Natural killer cell (primary cell): ENCODE results near the gene ATP9A. TPM values are rescaled to one million over a fixed set of nuclear protein-coding genes. Genes with fewer than 3 reads are reported as not detected.

Experiments
- ATAC-seq, 3 donors: fragments of 150-1000 bp in 2 of 3; fragments of 200-7000 bp in 1 of 3; cut with Tn5 transposase; 1 replicate in 1 of 3; 2 replicates in 2 of 3; pipeline ENCODE4 v1.10.0; 2021; ENCODE audit warnings: mild to moderate bottlenecking in 2 of 3, moderate library complexity in 2 of 3
- DNase-seq, 2 donors: peaks; one replicate each; pipeline versions ENCODE4 v3.0.0 to v3.0.0-alpha.2; 2013 to 2021; ENCODE audit warnings: mixed read lengths in 1 of 2
- H3K27ac ChIP-seq: one replicate; pipeline ENCODE4 v1.5.1; 2013; ENCODE audit warnings: mild to moderate bottlenecking, low read length
- H3K27me3 ChIP-seq: one replicate; pipeline ENCODE4 v1.6.1; 2013; ENCODE audit warnings: low read length; ENCODE audit not compliant: control insufficient read depth, insufficient read depth
- H3K36me3 ChIP-seq: one replicate; pipeline ENCODE4 v1.6.1; 2013; ENCODE audit warnings: low read length; ENCODE audit not compliant: control insufficient read depth, insufficient read depth
- H3K4me1 ChIP-seq: one replicate; pipeline ENCODE4 v1.6.1; 2013; ENCODE audit warnings: low read length; ENCODE audit not compliant: control insufficient read depth, insufficient read depth
- H3K4me3 ChIP-seq: one replicate; pipeline ENCODE4 v1.5.1; 2013; ENCODE audit warnings: low read length
- H3K9me3 ChIP-seq: one replicate; pipeline ENCODE4 v1.6.1; 2013; ENCODE audit warnings: low read length; ENCODE audit not compliant: control insufficient read depth, insufficient read depth
- H3K27ac Mint-ChIP-seq, 2 donors: one replicate each; pipeline ENCODE4 v1.8.0; 2022; ENCODE audit warnings: mild to moderate bottlenecking in 2 of 2, mixed read lengths in 2 of 2, moderate library complexity in 1 of 2
- H3K27me3 Mint-ChIP-seq, 2 donors: one replicate each; pipeline ENCODE4 v1.8.0; 2022; ENCODE audit warnings: low read depth in 2 of 2, mixed read lengths in 2 of 2
- H3K36me3 Mint-ChIP-seq: one replicate; pipeline ENCODE4 v1.8.0; 2022; ENCODE audit warnings: mixed read lengths
- H3K4me1 Mint-ChIP-seq, 2 donors: one replicate each; pipeline ENCODE4 v1.8.0; 2022; ENCODE audit warnings: mixed read lengths in 2 of 2
- H3K4me3 Mint-ChIP-seq: one replicate; pipeline ENCODE4 v1.8.0; 2022; ENCODE audit warnings: mild to moderate bottlenecking, moderate library complexity, mixed read lengths
- H3K9me3 Mint-ChIP-seq, 2 donors: one replicate each; pipeline ENCODE4 v1.8.0; 2022; ENCODE audit warnings: mixed read lengths in 2 of 2
- CTCF ChIP-seq: fragments of 200-600 bp; IDR thresholded peaks from one replicate; pipeline ENCODE4 v1.8.0; 2022; ENCODE audit warnings: antibody characterized with exemption
- WGBS: methylation state at CpG from one replicate; pipeline ENCODE4 v1.1.7; 2013; ENCODE audit warnings: missing lambda C conversion rate; ENCODE audit not compliant: insufficient coverage; 5-methylcytosine and 5-hydroxymethylcytosine counted together
- intact Hi-C: fragments of 100-400 bp; cut with micrococcal nuclease; formaldehyde crosslinking; loops from one replicate; pipeline ENCODE4 v1.14.2; 2022
- total RNA-seq, 4 donors: library from RNA; stranded (reverse); fragments of 120-200 nt in 1 of 4; gene quantifications; one replicate each; pipeline versions ENCODE4 v1.2.3 to v1.2.4, GENCODE V29; 2013 to 2022

The ATP9A gene
- total RNA-seq, 3 donors from 2014 or later (not counting 1 experiment from before 2014, with no cell fraction given) = 1.4 to 46.8 (median 1.9) TPM

- peak overlapping the region in 1 of 2 donors; percentile 4 for H3K27ac Mint-ChIP-seq
- Histone ChIP-seq H3K4me3 (no peak overlapping the region), H3K27me3 (peaks cover 2% of the 10 kb centered on the region), H3K9me3 (no peaks in the 10 kb centered on the region), H3K36me3 (no peaks in the 10 kb centered on the region), H3K27ac (no peak overlapping the region), H3K4me1 (peaks cover 20% of the 10 kb centered on the region)
- ATAC-seq (no peak), DNase-seq (no peak)
- WGBS = 76% methylated on average over 6 of the region's 6 CpGs
- intact Hi-C loops = no loop called here
- no peak overlapping the region for H3K4me3 Mint-ChIP-seq
- TF ChIP-seq CTCF = no peak
- H3K27me3 Mint-ChIP-seq = peaks cover 0 to 12% of the 10 kb centered on the region in 2 donors
- no peaks in the 10 kb centered on the region for H3K36me3 Mint-ChIP-seq
- peaks cover 5 to 12% of the 10 kb centered on the region in 2 donors for H3K4me1 Mint-ChIP-seq
- H3K9me3 Mint-ChIP-seq = no peaks in the 10 kb centered on the region
Observed at GRCh38 chr20:51763965-51764602, 4.1 kb downstream of the ATP9A start.

- Histone ChIP-seq H3K9me3 (no peaks in the 10 kb centered on the region), H3K4me1 (no peaks in the 10 kb centered on the region), H3K36me3 (no peaks in the 10 kb centered on the region), H3K4me3 (no peak overlapping the region), H3K27ac (no peak overlapping the region), H3K27me3 (no peaks in the 10 kb centered on the region)
- H3K4me3 Mint-ChIP-seq = no peak overlapping the region
- TF ChIP-seq CTCF = no peak
- no peak for ATAC-seq
- peaks cover 0 to 7% of the 10 kb centered on the region in 2 donors for H3K4me1 Mint-ChIP-seq
- no peaks in the 10 kb centered on the region for H3K9me3 Mint-ChIP-seq
- WGBS = 81% methylated on average over 14 of the region's 14 CpGs
- H3K27ac Mint-ChIP-seq = no peak overlapping the region
- no peak for DNase-seq
- intact Hi-C loops = no loop called here
- no peaks in the 10 kb centered on the region for H3K36me3 Mint-ChIP-seq
- peaks cover 0 to 5% of the 10 kb centered on the region in 2 donors for H3K27me3 Mint-ChIP-seq
Observed at GRCh38 chr20:51760905-51761546, 7.2 kb downstream of the ATP9A start.

- no peak for ATAC-seq
- no peak for DNase-seq
- Mint-ChIP-seq H3K36me3 (no peaks in the 10 kb centered on the region), H3K27ac (no peak overlapping the region), H3K27me3 (peaks cover 0 to 5% of the 10 kb centered on the region in 2 donors), H3K4me3 (no peak overlapping the region), H3K4me1 (peaks cover 0 to 7% of the 10 kb centered on the region in 2 donors), H3K9me3 (no peaks in the 10 kb centered on the region)
- no peak overlapping the region for H3K4me3 ChIP-seq
- TF ChIP-seq CTCF = no peak
- H3K27ac ChIP-seq = no peak overlapping the region
- WGBS = 89% methylated on average over 14 of the region's 14 CpGs
- no peaks in the 10 kb centered on the region for H3K27me3 ChIP-seq
- intact Hi-C loops = no loop called here
- H3K9me3 ChIP-seq = no peaks in the 10 kb centered on the region
- no peaks in the 10 kb centered on the region for H3K4me1 ChIP-seq
- H3K36me3 ChIP-seq = no peaks in the 10 kb centered on the region
Observed at GRCh38 chr20:51759769-51760510, 8.2 kb downstream of the ATP9A start.
